MG63 (cell line): ENCODE data around the gene ABLIM2. TPM values are rescaled to one million over a fixed set of nuclear protein-coding genes. Genes with fewer than 3 reads are reported as not detected.
A peak's percentile ranks its signal among the peaks of the same experiment; 100 is the strongest.

ENCODE experiments used
- DNase-seq: peaks from one replicate; pipeline ENCODE4 v3.0.0-alpha.2; 2020
- H3K27me3 ChIP-seq: fragments of 250-450 bp; sonication (Bioruptor Pico); 2 replicates; pipeline ENCODE4 v1.5.1; 2020; ENCODE audit warnings: mild to moderate bottlenecking, moderate library complexity
- H3K36me3 ChIP-seq: fragments of 250-450 bp; sonication (Bioruptor Pico); 2 replicates; pipeline ENCODE4 v1.5.1; 2020; ENCODE audit warnings: mild to moderate bottlenecking, moderate library complexity
- H3K4me3 ChIP-seq: fragments of 250-450 bp; sonication (Bioruptor Pico); 2 replicates; pipeline ENCODE4 v1.5.1; 2020; ENCODE audit warnings: mild to moderate bottlenecking, moderate library complexity
- H3K9me3 ChIP-seq: fragments of 250-450 bp; sonication (Bioruptor Pico); 2 replicates; pipeline ENCODE4 v1.5.1; 2020; ENCODE audit warnings: mild to moderate bottlenecking, moderate library complexity
- total RNA-seq: library from RNA; depleted of rRNA; stranded (reverse); fragments of >200 nt; shearing (Covaris generic); gene quantifications from 2 replicates; pipeline ENCODE4 v1.2.3, GENCODE V29; 2014; ENCODE audit warnings: low replicate concordance

The ABLIM2 gene
- total RNA-seq, 1 experiment from 2014 or later: 1.1 TPM

GRCh38 chr4:7964890-7965662 lies 193.5 kb downstream of the ABLIM2 start:
- no peak for DNase-seq
- no peaks in the 10 kb centered on the region for H3K27me3 ChIP-seq
- H3K36me3 ChIP-seq: no peaks in the 10 kb centered on the region
- no peak overlapping the region for H3K4me3 ChIP-seq
- no peaks in the 10 kb centered on the region for H3K9me3 ChIP-seq

GRCh38 chr4:7964459-7964858 lies 194.2 kb downstream of the ABLIM2 start:
- no peaks in the 10 kb centered on the region for H3K9me3 ChIP-seq
- no peaks in the 10 kb centered on the region for H3K36me3 ChIP-seq
- no peak for DNase-seq
- no peaks in the 10 kb centered on the region for H3K27me3 ChIP-seq
- no peak overlapping the region for H3K4me3 ChIP-seq

DNA sequence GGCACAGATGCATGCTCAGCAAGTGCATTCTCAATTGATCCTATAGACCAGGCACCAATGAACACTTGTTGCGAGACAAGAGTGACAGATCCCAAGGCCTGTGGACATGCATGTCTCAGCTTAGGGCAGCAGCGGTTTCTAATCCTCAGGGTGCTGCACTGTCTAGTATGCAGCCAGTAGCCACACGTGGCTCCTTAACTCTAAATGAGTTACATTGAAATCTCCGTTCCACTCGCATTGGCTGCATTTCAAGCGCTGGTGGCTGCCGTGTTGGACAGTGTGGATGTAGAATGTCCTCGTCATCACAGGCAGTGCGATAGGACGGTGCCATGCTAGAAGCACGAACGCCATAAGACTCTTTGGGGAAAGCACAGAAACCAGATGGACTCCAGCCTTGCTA lies 194.9 kb downstream of the ABLIM2 start:
- no peak for DNase-seq
- Histone ChIP-seq H3K36me3 (no peaks in the 10 kb centered on the region), H3K27me3 (no peaks in the 10 kb centered on the region), H3K9me3 (no peaks in the 10 kb centered on the region), H3K4me3 (no peak overlapping the region)

GRCh38 chr4:7962609-7963508 lies 195.8 kb downstream of the ABLIM2 start:
- Histone ChIP-seq H3K9me3 (no peaks in the 10 kb centered on the region), H3K27me3 (no peaks in the 10 kb centered on the region), H3K36me3 (no peaks in the 10 kb centered on the region), H3K4me3 (no peak overlapping the region)
- DNase-seq: no peak

- no peaks in the 10 kb centered on the region for H3K27me3 ChIP-seq
- no peaks in the 10 kb centered on the region for H3K9me3 ChIP-seq
- peak; percentile 76 for DNase-seq
- no peak overlapping the region for H3K4me3 ChIP-seq
- no peaks in the 10 kb centered on the region for H3K36me3 ChIP-seq
Observed at GRCh38 chr4:7960790-7961655, 197.6 kb downstream of the ABLIM2 start.

- Histone ChIP-seq H3K27me3 (no peaks in the 10 kb centered on the region), H3K36me3 (no peaks in the 10 kb centered on the region), H3K4me3 (no peak overlapping the region), H3K9me3 (no peaks in the 10 kb centered on the region)
- peak; percentile 48 for DNase-seq
Observed at GRCh38 chr4:7960017-7960789, 198.4 kb downstream of the ABLIM2 start.

DNA sequence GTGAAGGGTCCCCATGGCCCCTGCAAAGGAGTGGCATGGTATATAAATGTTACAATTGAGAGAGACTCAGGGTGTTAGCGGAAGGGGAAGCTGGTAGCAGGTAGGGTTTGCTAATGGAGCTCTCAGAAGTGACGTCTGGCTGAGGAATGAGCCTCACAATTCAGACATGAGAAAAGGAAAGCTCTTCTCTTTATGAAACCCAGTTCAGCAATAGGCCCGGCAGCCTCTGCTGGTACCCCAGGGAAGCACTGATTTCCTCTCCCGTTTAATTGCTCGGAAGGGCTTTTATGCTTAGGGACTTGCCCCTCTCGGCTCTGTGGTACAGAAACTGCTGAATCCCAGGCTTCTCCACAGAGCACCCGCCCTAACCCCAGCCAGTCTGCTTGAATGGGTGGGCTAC lies 199.5 kb downstream of the ABLIM2 start:
- H3K27me3 ChIP-seq: no peaks in the 10 kb centered on the region
- H3K9me3 ChIP-seq: no peaks in the 10 kb centered on the region
- H3K36me3 ChIP-seq: no peaks in the 10 kb centered on the region
- H3K4me3 ChIP-seq: no peak overlapping the region
- DNase-seq: no peak

- no peaks in the 10 kb centered on the region for H3K9me3 ChIP-seq
- no peaks in the 10 kb centered on the region for H3K36me3 ChIP-seq
- H3K4me3 ChIP-seq: no peak overlapping the region
- no peaks in the 10 kb centered on the region for H3K27me3 ChIP-seq
- DNase-seq: no peak
Observed at GRCh38 chr4:7956934-7957656, 201.5 kb downstream of the ABLIM2 start.

- Histone ChIP-seq H3K27me3 (no peaks in the 10 kb centered on the region), H3K9me3 (no peaks in the 10 kb centered on the region), H3K4me3 (no peak overlapping the region), H3K36me3 (no peaks in the 10 kb centered on the region)
- peak; percentile 86 for DNase-seq
Observed at GRCh38 chr4:7956270-7956808, 202.3 kb downstream of the ABLIM2 start.

DNA sequence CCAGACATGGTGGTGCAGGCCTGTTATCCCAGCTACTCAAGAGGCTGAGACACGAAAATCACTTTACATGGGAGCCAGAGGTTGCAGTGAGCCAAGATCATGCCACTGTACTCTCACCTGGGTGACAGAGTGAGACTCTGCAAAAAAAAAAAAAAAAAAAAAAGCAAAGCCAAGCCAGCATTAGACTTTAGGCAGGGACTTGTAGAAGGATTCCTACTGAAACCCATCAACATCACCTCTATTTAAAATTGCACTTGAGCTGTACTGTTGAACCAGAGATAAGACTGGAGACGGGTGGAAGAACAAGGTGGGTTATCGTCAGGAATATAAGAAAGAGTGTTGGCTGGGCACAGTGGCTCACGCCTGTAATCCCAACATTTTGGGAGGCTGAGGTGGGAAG lies 203.2 kb downstream of the ABLIM2 start:
- DNase-seq: no peak
- no peaks in the 10 kb centered on the region for H3K9me3 ChIP-seq

GRCh38 chr4:7952615-7953014 lies 206.0 kb downstream of the ABLIM2 start:
- H3K4me3 ChIP-seq: no peak overlapping the region
- DNase-seq: no peak
- H3K36me3 ChIP-seq: no peaks in the 10 kb centered on the region
- no peaks in the 10 kb centered on the region for H3K9me3 ChIP-seq
- no peaks in the 10 kb centered on the region for H3K27me3 ChIP-seq

More for the DNA sequence above, 203.2 kb downstream of the ABLIM2 start:
- H3K4me3 ChIP-seq: no peak overlapping the region
- H3K27me3 ChIP-seq: no peaks in the 10 kb centered on the region
- H3K36me3 ChIP-seq: no peaks in the 10 kb centered on the region

DNA sequence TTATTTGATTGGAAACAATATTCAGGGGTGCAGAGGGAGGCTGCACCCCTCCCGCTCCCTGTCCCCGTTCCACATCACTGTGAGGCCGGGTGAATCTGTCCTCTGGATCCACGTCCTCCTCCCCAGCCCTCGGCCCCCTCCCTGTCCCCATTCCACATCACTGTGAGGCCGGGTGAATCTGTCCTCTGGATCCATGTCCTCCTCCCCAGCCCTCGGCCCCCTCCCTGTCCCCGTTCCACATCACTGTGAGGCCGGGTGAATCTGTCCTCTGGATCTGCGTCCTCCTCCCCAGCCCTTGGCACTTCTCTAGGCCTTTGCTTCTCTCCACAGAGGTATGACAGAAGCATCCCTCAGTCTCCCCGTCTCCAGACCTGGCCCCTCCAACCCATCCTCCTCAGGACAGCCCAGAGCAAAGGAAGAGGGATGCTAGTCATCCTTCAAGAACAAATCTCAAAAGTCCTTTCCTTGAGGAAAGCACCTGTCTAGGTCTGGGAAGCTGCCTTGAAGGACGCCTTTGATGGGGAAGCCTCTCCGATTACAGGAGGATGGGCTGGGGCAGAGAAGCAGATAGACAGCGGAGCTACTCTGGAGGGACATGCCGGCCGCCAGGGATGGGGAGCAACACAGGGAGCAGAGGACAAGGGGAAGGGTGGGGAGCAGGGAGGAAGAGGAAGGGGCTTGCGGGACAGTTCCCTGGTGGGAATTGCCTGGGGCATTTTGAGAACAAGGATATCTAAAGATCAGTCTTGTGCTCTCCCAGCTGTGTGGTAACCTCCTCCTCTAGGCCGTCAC lies 208.1 kb downstream of the ABLIM2 start:
- H3K4me3 ChIP-seq: no peak overlapping the region
- H3K27me3 ChIP-seq: no peaks in the 10 kb centered on the region
- H3K36me3 ChIP-seq: no peaks in the 10 kb centered on the region
- DNase-seq: no peak
- H3K9me3 ChIP-seq: no peaks in the 10 kb centered on the region

DNA sequence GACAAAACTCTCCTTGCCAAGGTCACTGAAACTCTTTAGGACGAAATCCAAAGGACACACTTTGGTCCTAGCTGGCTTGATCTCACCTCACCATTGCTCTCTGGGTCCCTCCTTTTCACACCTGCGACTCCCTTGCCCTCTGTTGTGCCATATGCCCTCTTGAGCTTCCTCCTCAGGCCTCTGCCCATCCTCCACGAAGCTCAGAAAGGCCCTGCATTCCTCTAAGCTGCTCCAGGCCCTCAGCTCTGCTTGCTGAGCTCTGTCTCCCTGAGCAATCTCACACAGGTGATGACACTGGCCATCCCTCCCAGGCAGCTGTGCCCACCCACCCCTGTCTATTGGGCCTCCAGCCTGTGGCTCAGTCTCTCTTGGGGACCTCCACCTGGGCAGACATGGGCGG lies 208.9 kb downstream of the ABLIM2 start:
- Histone ChIP-seq H3K9me3 (no peaks in the 10 kb centered on the region), H3K27me3 (no peaks in the 10 kb centered on the region), H3K4me3 (no peak overlapping the region), H3K36me3 (no peaks in the 10 kb centered on the region)
- no peak for DNase-seq

GRCh38 chr4:7947927-7948326 lies 210.7 kb downstream of the ABLIM2 start:
- no peaks in the 10 kb centered on the region for H3K9me3 ChIP-seq
- DNase-seq: no peak
- no peaks in the 10 kb centered on the region for H3K27me3 ChIP-seq
- H3K36me3 ChIP-seq: no peaks in the 10 kb centered on the region
- H3K4me3 ChIP-seq: no peak overlapping the region
